ENCODE measurements around the gene HSDL1.

- TF ChIP-seq CTCF (IDR thresholded peaks at IDR 0.05; ENCODE audit: control extremely low read depth in 1 of 3, insufficient read depth in 1 of 3, low read depth in 1 of 3, low read length in 3 of 3) (no peak), EP300 (IDR thresholded peaks at IDR 0.05; ENCODE audit: borderline replicate concordance in 1 of 2, low read depth in 2 of 2, low read length in 2 of 2) (no peak), POLR2A (IDR thresholded peaks at IDR 0.05; ENCODE audit: control extremely low read depth in 1 of 2, low read depth in 2 of 2, low read length in 2 of 2) (no peak), POLR2AphosphoS5 (IDR thresholded peaks at IDR 0.05; ENCODE audit: low read depth, low read length) (no peak), TAF1 (IDR thresholded peaks at IDR 0.05; ENCODE audit: low read depth, low read length) (no peak)
These were observed 49.5 kb downstream of the HSDL1 start for GRCh38 chr16:84095466-84095865.
